Measurements from ENCODE around the gene AXIN2. TPM values are rescaled to one million over a fixed set of nuclear protein-coding genes. Genes with fewer than 3 reads are reported as not detected.

AXIN2 gene
- polyA plus RNA-seq, 1 donor from 2014 or later: 26.7 TPM

GRCh38 chr17:65548269-65548969 is 13.0 kb downstream of the AXIN2 start:
- Histone ChIP-seq H3K27me3 (ENCODE audit: insufficient read depth, low read depth, low read length) (no peaks in the 10 kb centered on the region), H3K27ac (ENCODE audit: low read length) (no peak overlapping the region), H3K9me2 (ENCODE audit: insufficient read depth, low read length) (no peaks in the 10 kb centered on the region), H3K36me3 (ENCODE audit: insufficient read depth, low read length) (peaks cover 13% of the 10 kb centered on the region), H3F3A (ENCODE audit: insufficient read depth, low read length, poor library complexity, severe bottlenecking) (no peaks in the 10 kb centered on the region), H4K20me1 (ENCODE audit: insufficient read depth) (peaks cover 9% of the 10 kb centered on the region), H2AFZ (ENCODE audit: low read depth, low read length) (no peak overlapping the region), H3K4me2 (ENCODE audit: low read length) (no peak overlapping the region), H3K9ac (ENCODE audit: low read length) (no peak overlapping the region), H3K4me3 (ENCODE audit: low read length) (no peak overlapping the region), H3K79me2 (replicated peaks; ENCODE audit: insufficient read depth, low read length) (peaks cover 61% of the 10 kb centered on the region), H3K9me3 (ENCODE audit: low read length) (no peaks in the 10 kb centered on the region)
- TF ChIP-seq EZH2 (IDR thresholded peaks at IDR 0.05; ENCODE audit: borderline replicate concordance, insufficient read depth, low read length, poor library complexity, severe bottlenecking) (no peak), POLR2AphosphoS5 (IDR thresholded peaks at IDR 0.05) (no peak), RAD21 (conservative IDR thresholded peaks at IDR 0.05) (no peak), CTCF (IDR thresholded peaks at IDR 0.05; ENCODE audit: poor library complexity, severe bottlenecking) (no peak), TAF1 (IDR thresholded peaks at IDR 0.05; ENCODE audit: low read depth) (no peak), SMC3 (conservative IDR thresholded peaks at IDR 0.05; ENCODE audit: poor library complexity) (no peak), EP300 (conservative IDR thresholded peaks at IDR 0.05; ENCODE audit: poor library complexity, severe bottlenecking) (no peak), MXI1 (conservative IDR thresholded peaks at IDR 0.05; ENCODE audit: poor library complexity, severe bottlenecking) (no peak)
- TF ChIP-seq, protein P1, sequence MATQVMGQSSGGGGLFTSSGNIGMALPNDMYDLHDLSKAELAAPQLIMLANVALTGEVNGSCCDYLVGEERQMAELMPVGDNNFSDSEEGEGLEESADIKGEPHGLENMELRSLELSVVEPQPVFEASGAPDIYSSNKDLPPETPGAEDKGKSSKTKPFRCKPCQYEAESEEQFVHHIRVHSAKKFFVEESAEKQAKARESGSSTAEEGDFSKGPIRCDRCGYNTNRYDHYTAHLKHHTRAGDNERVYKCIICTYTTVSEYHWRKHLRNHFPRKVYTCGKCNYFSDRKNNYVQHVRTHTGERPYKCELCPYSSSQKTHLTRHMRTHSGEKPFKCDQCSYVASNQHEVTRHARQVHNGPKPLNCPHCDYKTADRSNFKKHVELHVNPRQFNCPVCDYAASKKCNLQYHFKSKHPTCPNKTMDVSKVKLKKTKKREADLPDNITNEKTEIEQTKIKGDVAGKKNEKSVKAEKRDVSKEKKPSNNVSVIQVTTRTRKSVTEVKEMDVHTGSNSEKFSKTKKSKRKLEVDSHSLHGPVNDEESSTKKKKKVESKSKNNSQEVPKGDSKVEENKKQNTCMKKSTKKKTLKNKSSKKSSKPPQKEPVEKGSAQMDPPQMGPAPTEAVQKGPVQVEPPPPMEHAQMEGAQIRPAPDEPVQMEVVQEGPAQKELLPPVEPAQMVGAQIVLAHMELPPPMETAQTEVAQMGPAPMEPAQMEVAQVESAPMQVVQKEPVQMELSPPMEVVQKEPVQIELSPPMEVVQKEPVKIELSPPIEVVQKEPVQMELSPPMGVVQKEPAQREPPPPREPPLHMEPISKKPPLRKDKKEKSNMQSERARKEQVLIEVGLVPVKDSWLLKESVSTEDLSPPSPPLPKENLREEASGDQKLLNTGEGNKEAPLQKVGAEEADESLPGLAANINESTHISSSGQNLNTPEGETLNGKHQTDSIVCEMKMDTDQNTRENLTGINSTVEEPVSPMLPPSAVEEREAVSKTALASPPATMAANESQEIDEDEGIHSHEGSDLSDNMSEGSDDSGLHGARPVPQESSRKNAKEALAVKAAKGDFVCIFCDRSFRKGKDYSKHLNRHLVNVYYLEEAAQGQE (IDR thresholded peaks at IDR 0.05; ENCODE audit: borderline replicate concordance): no peak

GRCh38 chr17:65547253-65547670 is 14.2 kb downstream of the AXIN2 start:
- no peak overlapping the region for H2AFZ ChIP-seq (ENCODE audit: low read depth, low read length)
- H3K79me2 ChIP-seq (replicated peaks; ENCODE audit: insufficient read depth, low read length): peaks cover 69% of the 10 kb centered on the region
- H3K36me3 ChIP-seq (ENCODE audit: insufficient read depth, low read length): peaks cover 13% of the 10 kb centered on the region
- no peaks in the 10 kb centered on the region for H3K9me3 ChIP-seq (ENCODE audit: low read length)
- no peak overlapping the region for H3K9ac ChIP-seq (ENCODE audit: low read length)
- no peaks in the 10 kb centered on the region for H3K27me3 ChIP-seq (ENCODE audit: insufficient read depth, low read depth, low read length)
- no peak overlapping the region for H3K4me2 ChIP-seq (ENCODE audit: low read length)
- no peak overlapping the region for H3K27ac ChIP-seq (ENCODE audit: low read length)
- TF ChIP-seq TAF1 (IDR thresholded peaks at IDR 0.05; ENCODE audit: low read depth) (no peak), EZH2 (IDR thresholded peaks at IDR 0.05; ENCODE audit: borderline replicate concordance, insufficient read depth, low read length, poor library complexity, severe bottlenecking) (no peak), POLR2AphosphoS5 (IDR thresholded peaks at IDR 0.05) (no peak), MXI1 (conservative IDR thresholded peaks at IDR 0.05; ENCODE audit: poor library complexity, severe bottlenecking) (no peak), SMC3 (conservative IDR thresholded peaks at IDR 0.05; ENCODE audit: poor library complexity) (no peak), RAD21 (conservative IDR thresholded peaks at IDR 0.05) (no peak), EP300 (conservative IDR thresholded peaks at IDR 0.05; ENCODE audit: poor library complexity, severe bottlenecking) (no peak), CTCF (IDR thresholded peaks at IDR 0.05; ENCODE audit: poor library complexity, severe bottlenecking) (no peak)
- TF ChIP-seq, protein P1 (IDR thresholded peaks at IDR 0.05; ENCODE audit: borderline replicate concordance): no peak
- no peak overlapping the region for H3K4me3 ChIP-seq (ENCODE audit: low read length)
- no peaks in the 10 kb centered on the region for H3F3A ChIP-seq (ENCODE audit: insufficient read depth, low read length, poor library complexity, severe bottlenecking)
- H4K20me1 ChIP-seq (ENCODE audit: insufficient read depth): peaks cover 12% of the 10 kb centered on the region
- no peaks in the 10 kb centered on the region for H3K9me2 ChIP-seq (ENCODE audit: insufficient read depth, low read length)
